SK-N-SH (cell line): ENCODE data around the gene PSMB5. TPM values are rescaled to one million over a fixed set of nuclear protein-coding genes. Genes with fewer than 3 reads are reported as not detected.

Experiments
- CTCF ChIA-PET: fragments of 300-600, 350-600 bp; formaldehyde crosslinking; extraction: SDS; loops from one replicate; lab custom pipeline; 2021; lab: Yijun Ruan, JAX
- POLR2A ChIA-PET: fragments of 350-600 bp; sonication (Branson Sonifier 250); formaldehyde crosslinking; extraction: SDS; loops from one replicate; lab custom pipeline; 2020; ENCODE audit warnings: antibody characterized with exemption, inconsistent platforms; lab: Yijun Ruan, JAX
- DNase-seq: peaks from one replicate; pipeline ENCODE4 v3.0.0; 2012
- H2AFZ ChIP-seq: fragments of 200-600 bp; sonication (generic); 2 replicates; pipeline ENCODE4 v1.8.1; 2016; ENCODE audit warnings: antibody characterized with exemption, mild to moderate bottlenecking, low read depth
- H3F3A ChIP-seq: fragments of 200-600 bp; sonication (generic); replicated peaks from 2 replicates; pipeline ENCODE3; 2016; ENCODE audit warnings: antibody characterized with exemption, mild to moderate bottlenecking; ENCODE audit not compliant: insufficient read depth
- H3K27ac ChIP-seq, 2 experiments: fragments of 200-500 bp in 1 of 2; fragments of 200-600 bp in 1 of 2; sonication (Bioruptor generic) in 1 of 2; sonication (generic), shearing (Covaris generic) in 1 of 2; 2 replicates each; pipeline versions ENCODE4 v1.5.1 to v1.6.1; 2014 to 2016; ENCODE audit warnings: low read depth in 2 of 2, inconsistent platforms in 1 of 2, low read length in 1 of 2, mild to moderate bottlenecking in 1 of 2, mixed read lengths in 1 of 2
- H3K27me3 ChIP-seq: fragments of 200-600 bp; sonication (generic), shearing (Covaris generic); 2 replicates; pipeline ENCODE4 v1.6.1; 2016; ENCODE audit warnings: mixed run types; ENCODE audit not compliant: insufficient read depth
- H3K36me3 ChIP-seq, 2 experiments: fragments of 200-500 bp in 1 of 2; fragments of 200-600 bp in 1 of 2; sonication (Bioruptor generic) in 1 of 2; sonication (generic) in 1 of 2; replicated peaks in 1 of 2; 2 replicates each; pipeline versions ENCODE3 to v1.5.1; 2014 to 2016; ENCODE audit warnings: low read length in 1 of 2, mild to moderate bottlenecking in 1 of 2; ENCODE audit not compliant: insufficient read depth in 2 of 2, control insufficient read depth in 1 of 2
- H3K4me1 ChIP-seq, 2 experiments: fragments of 200-500 bp in 1 of 2; fragments of 200-600 bp in 1 of 2; sonication (Bioruptor generic) in 1 of 2; sonication (generic), shearing (Covaris generic) in 1 of 2; 2 replicates each; pipeline versions ENCODE4 v1.5.1 to v1.6.1; 2014 to 2016; ENCODE audit warnings: low read depth in 1 of 2, low read length in 1 of 2, mixed run types in 1 of 2; ENCODE audit not compliant: insufficient read depth in 2 of 2, control insufficient read depth in 1 of 2
- H3K4me2 ChIP-seq: fragments of 200-600 bp; sonication (generic), shearing (Covaris generic); 2 replicates; pipeline ENCODE4 v1.6.1; 2017; ENCODE audit warnings: mixed run types
- H3K4me3 ChIP-seq, 2 experiments: fragments of 200-500 bp in 1 of 2; fragments of 200-600 bp in 1 of 2; sonication (Bioruptor generic) in 1 of 2; sonication (generic), shearing (Covaris generic) in 1 of 2; 2 replicates each; pipeline versions ENCODE4 v1.5.1 to v1.8.1; 2014 to 2016; ENCODE audit warnings: low read depth in 2 of 2, inconsistent platforms in 1 of 2, low read length in 1 of 2, mild to moderate bottlenecking in 1 of 2, mixed read lengths in 1 of 2, moderate library complexity in 1 of 2
- H3K79me2 ChIP-seq: fragments of 200-600 bp; sonication (generic); 2 replicates; pipeline ENCODE4 v1.8.1; 2017; ENCODE audit warnings: mild to moderate bottlenecking; ENCODE audit not compliant: insufficient read depth
- H3K9ac ChIP-seq: fragments of 200-600 bp; sonication (generic); 2 replicates; pipeline ENCODE4 v1.6.1; 2017; ENCODE audit warnings: mixed run types
- H3K9me2 ChIP-seq: fragments of 200-600 bp; sonication (generic); 2 replicates; pipeline ENCODE4 v1.6.1; 2017; ENCODE audit warnings: mixed run types
- H3K9me3 ChIP-seq: fragments of 200-600 bp; sonication (generic); 2 replicates; pipeline ENCODE4 v1.6.1; 2017; ENCODE audit warnings: mixed run types, mild to moderate bottlenecking, moderate library complexity
- H4K20me1 ChIP-seq: fragments of 200-600 bp; sonication (generic); 2 replicates; pipeline ENCODE4 v1.6.1; 2017; ENCODE audit warnings: mild to moderate bottlenecking, mixed run types; ENCODE audit not compliant: insufficient read depth
- EP300 ChIP-seq, 2 experiments: IDR thresholded peaks; 2 replicates each; pipeline versions ENCODE4 v1.4.0 to v1.6.1; 2012; ENCODE audit warnings: borderline replicate concordance in 1 of 2, low read depth in 1 of 2, low read length in 1 of 2
- FOXJ3 ChIP-seq: sonication (generic); formaldehyde crosslinking; IDR thresholded peaks from 2 replicates; pipeline ENCODE4 v1.5.1; 2020; ENCODE audit warnings: mild to moderate bottlenecking, missing genetic modification reagents
- GABPA ChIP-seq: IDR thresholded peaks from 2 replicates; pipeline ENCODE4 v1.4.0; 2012; ENCODE audit warnings: low read depth, mild to moderate bottlenecking
- MAX ChIP-seq: IDR thresholded peaks from 2 replicates; pipeline ENCODE4 v1.4.0; 2012; ENCODE audit warnings: low read depth
- MEF2A ChIP-seq: IDR thresholded peaks from 2 replicates; pipeline ENCODE4 v1.4.0; 2012; ENCODE audit warnings: low read depth, borderline replicate concordance
- NRF1 ChIP-seq: IDR thresholded peaks from 2 replicates; pipeline ENCODE4 v1.6.1; 2012; ENCODE audit warnings: low read depth, mild to moderate bottlenecking, low read length
- POLR2AphosphoS5 ChIP-seq: IDR thresholded peaks from 2 replicates; pipeline ENCODE4 v1.6.1; 2012; ENCODE audit warnings: low read depth, low read length
- RFX5 ChIP-seq: IDR thresholded peaks from 2 replicates; pipeline ENCODE4 v1.6.1; 2012; ENCODE audit warnings: mild to moderate bottlenecking, improper control_type of control experiment, low read length
- RXRA ChIP-seq: IDR thresholded peaks from 2 replicates; pipeline ENCODE4 v1.4.0; 2012; ENCODE audit warnings: low read depth, mild to moderate bottlenecking, borderline replicate concordance
- SMC3 ChIP-seq: IDR thresholded peaks from 2 replicates; pipeline ENCODE4 v1.6.1; 2012; ENCODE audit warnings: low read depth, low read length, improper control_type of control experiment
- TEAD4 ChIP-seq: IDR thresholded peaks from 2 replicates; pipeline ENCODE4 v1.4.0; 2012; ENCODE audit warnings: mild to moderate bottlenecking, borderline replicate concordance; ENCODE audit not compliant: insufficient read depth
- YY1 ChIP-seq: IDR thresholded peaks from 2 replicates; pipeline ENCODE4 v1.4.0; 2012; ENCODE audit warnings: low read depth, mild to moderate bottlenecking
- WGBS: methylation state at CpG from one replicate; pipeline ENCODE4 v1.1.6; 2017; ENCODE audit warnings: low lambda C conversion rate; 5-methylcytosine and 5-hydroxymethylcytosine counted together
- polyA plus RNA-seq, 3 experiments: library from polyadenylated mRNA; depleted of rRNA; stranded (reverse); fragments of >200 nt; gene quantifications; 2 replicates each; pipeline ENCODE4 v1.2.3, GENCODE V29; 2012
- TF ChIP-seq, protein P1 (sequence below): IDR thresholded peaks from 2 replicates; pipeline ENCODE4; 2012
- TF ChIP-seq, protein P2 (sequence below): IDR thresholded peaks from 2 replicates; pipeline ENCODE4 v1.4.0; 2012; ENCODE audit warnings: low read depth, borderline replicate concordance
- TF ChIP-seq, protein P3 (sequence below): fragments of 150-350 bp; IDR thresholded peaks from 2 replicates; pipeline ENCODE4 v1.6.1; 2016; ENCODE audit warnings: mild to moderate bottlenecking, low read depth, low read length

PSMB5 gene
- polyA plus RNA-seq, 1 of the 3 experiments (the other 2 are of a cell fraction): 337 TPM

GRCh38 chr14:22987291-22987690 is 47.4 kb downstream of the PSMB5 start:
- DNase-seq: no peak
- H3K4me1 ChIP-seq: peaks cover 0 to 4% of the 10 kb centered on the region in 2 experiments; a peak in 1 of 4 replicates
- H3F3A ChIP-seq: no peaks in the 10 kb centered on the region
- 81% methylated on average over 8 of the region's 8 CpGs for WGBS
- ChIA-PET POLR2A (interaction anchor here (1.0 to 2.1 kb wide), 6 partner anchors 8 to 71 kb away, joined by 3 to 27 read pairs (median 6); partner anchors contain the start of gene CDH24), CTCF (interaction anchor here (0.8 to 34.9 kb wide), 39 partner anchors 8 to 1165 kb away, joined by 3 to 1566 read pairs (median 7); partner anchors contain the start of genes CDH24, HAUS4, PRMT5 and PSMB11)
- H3K27me3 ChIP-seq: no peaks in the 10 kb centered on the region
- H3K4me2 ChIP-seq: no peak overlapping the region
- H3K27ac ChIP-seq: no peak overlapping the region
- H3K9me3 ChIP-seq: no peaks in the 10 kb centered on the region
- no peak overlapping the region for H3K4me3 ChIP-seq
- H4K20me1 ChIP-seq: no peaks in the 10 kb centered on the region
- no peak overlapping the region for H2AFZ ChIP-seq
- TF ChIP-seq EP300 (IDR thresholded peaks at IDR 0.05; ENCODE audit: borderline replicate concordance in 1 of 2, low read depth in 1 of 2, low read length in 1 of 2) (no peak), YY1 (no peak), FOXJ3 (CRISPR knock-in tag) (no peak), MAX (no peak), NRF1 (no peak), POLR2AphosphoS5 (no peak), TEAD4 (no peak), GABPA (no peak), RFX5 (no peak), SMC3 (no peak), MEF2A (no peak), RXRA (no peak)
- TF ChIP-seq, protein P1, sequence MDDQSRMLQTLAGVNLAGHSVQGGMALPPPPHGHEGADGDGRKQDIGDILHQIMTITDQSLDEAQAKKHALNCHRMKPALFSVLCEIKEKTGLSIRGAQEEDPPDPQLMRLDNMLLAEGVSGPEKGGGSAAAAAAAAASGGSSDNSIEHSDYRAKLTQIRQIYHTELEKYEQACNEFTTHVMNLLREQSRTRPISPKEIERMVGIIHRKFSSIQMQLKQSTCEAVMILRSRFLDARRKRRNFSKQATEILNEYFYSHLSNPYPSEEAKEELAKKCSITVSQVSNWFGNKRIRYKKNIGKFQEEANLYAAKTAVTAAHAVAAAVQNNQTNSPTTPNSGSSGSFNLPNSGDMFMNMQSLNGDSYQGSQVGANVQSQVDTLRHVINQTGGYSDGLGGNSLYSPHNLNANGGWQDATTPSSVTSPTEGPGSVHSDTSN: no peak
- TF ChIP-seq, protein P2, sequence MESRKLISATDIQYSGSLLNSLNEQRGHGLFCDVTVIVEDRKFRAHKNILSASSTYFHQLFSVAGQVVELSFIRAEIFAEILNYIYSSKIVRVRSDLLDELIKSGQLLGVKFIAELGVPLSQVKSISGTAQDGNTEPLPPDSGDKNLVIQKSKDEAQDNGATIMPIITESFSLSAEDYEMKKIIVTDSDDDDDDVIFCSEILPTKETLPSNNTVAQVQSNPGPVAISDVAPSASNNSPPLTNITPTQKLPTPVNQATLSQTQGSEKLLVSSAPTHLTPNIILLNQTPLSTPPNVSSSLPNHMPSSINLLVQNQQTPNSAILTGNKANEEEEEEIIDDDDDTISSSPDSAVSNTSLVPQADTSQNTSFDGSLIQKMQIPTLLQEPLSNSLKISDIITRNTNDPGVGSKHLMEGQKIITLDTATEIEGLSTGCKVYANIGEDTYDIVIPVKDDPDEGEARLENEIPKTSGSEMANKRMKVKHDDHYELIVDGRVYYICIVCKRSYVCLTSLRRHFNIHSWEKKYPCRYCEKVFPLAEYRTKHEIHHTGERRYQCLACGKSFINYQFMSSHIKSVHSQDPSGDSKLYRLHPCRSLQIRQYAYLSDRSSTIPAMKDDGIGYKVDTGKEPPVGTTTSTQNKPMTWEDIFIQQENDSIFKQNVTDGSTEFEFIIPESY: no peak
- TF ChIP-seq, protein P3, sequence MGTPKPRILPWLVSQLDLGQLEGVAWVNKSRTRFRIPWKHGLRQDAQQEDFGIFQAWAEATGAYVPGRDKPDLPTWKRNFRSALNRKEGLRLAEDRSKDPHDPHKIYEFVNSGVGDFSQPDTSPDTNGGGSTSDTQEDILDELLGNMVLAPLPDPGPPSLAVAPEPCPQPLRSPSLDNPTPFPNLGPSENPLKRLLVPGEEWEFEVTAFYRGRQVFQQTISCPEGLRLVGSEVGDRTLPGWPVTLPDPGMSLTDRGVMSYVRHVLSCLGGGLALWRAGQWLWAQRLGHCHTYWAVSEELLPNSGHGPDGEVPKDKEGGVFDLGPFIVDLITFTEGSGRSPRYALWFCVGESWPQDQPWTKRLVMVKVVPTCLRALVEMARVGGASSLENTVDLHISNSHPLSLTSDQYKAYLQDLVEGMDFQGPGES: no peak
- H3K36me3 ChIP-seq: no peaks in the 10 kb centered on the region
- H3K79me2 ChIP-seq: peaks cover 14% of the 10 kb centered on the region; the same call in 1 of the 2 replicates
- no peaks in the 10 kb centered on the region for H3K9me2 ChIP-seq
- no peak overlapping the region for H3K9ac ChIP-seq
